ENCODE data around the gene DET1.
A peak's percentile ranks its signal among the peaks of the same experiment; 100 is the strongest.
"Not testable (repeated sequence)": the region's sequence is repeated elsewhere in the genome, so short reads cannot be mapped to it uniquely, and the experiment has no call there.

Gene DET1

DNA sequence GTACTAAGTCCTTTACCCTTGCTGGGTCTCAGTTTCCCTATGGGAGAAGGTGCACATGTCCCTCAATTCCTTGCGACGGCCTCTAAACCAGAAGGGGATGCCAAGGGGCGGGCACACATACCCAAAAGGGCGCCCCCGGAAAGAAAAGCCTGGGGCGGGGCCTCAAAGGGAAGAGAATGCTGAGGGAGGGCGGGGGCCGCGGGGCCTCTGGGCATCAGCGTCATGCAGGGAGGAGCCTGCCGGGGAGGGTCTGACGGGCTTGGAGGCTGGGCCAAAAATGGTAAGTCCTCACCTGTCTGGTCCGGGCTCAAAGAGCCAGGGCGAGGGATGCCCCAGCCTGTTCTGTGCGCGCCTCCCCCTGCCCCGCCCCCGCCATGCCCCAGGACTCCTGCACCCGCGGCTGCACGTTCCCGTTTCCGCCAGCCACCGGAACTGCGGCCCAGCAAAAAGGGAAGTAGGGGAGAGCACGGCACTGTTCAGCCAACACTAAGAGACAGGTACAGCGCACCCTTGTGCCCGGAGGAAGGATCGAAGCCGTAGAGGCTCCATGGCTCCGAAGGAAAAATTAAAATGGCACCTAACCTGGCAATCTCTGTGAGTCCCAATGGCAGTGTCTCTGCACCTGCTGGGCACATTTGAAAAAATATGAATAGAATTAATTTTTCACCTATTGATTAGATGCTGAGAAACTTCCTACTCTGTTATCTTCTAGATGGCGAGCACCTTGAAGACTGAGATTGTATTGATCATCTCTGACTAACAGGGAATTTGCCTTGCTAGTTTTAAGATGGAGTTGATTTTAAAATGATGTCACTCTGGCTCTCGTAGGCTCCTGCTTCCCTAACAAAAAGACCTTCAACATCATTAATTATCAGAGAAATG lies at the start of gene DET1:
Gene DET1 (minus strand): TSS at position 434 of the 882 bp plus-strand sequence. CDS start 14,976 bp downstream, outside the sequence.
- peak; percentile 94 to 98 (median 96) for DNase-seq
- intact Hi-C loops (cut with DNase I), result loop anchor here (5.0 kb wide), 1 partner anchor 79 kb away; the partner anchor contains the start of genes MRPL46 and MRPS11

DNA sequence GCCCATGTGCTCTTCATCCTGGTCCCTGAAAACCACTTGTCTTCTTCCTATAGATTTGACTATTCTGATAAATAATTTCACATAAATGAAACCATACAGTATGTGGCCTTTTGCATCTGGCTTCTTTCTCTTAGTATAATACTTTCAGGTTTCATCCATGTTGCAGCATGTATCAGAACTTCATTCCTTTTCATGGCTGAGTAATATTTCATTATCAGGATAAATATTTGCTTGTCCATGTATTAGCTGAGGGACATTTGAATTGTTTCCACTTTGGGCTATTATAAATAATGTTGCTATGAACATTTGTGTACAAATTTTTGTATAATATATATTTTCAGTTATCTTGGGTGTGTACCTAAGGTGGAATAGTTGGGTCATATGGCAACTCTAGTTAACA lies 44.9 kb upstream of the DET1 start:
- no peak for DNase-seq
- intact Hi-C loops (cut with DNase I), result no loop called here

DNA sequence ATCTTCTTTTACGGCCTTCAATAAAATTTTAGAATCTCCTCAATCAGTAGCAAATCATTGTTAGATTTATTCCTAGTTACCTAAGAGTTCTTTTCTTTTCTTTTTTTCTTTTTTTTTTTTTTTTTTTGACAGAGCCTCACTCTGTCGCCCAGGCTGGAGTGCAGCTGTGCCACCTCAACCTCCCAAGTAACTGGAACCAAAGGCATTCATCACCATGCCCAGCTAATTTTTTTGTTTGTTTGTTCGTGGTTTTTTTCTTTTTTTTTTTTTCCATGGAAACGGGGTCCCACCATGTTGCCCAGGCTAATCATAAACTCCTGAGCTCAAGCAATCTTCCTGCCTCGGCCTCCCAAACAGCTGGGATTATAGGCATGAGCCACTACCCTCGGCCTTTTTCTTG lies 44.3 kb upstream of the DET1 start:
- intact Hi-C loops (cut with DNase I), result no loop called here
- DNase-seq, result no peak

- intact Hi-C loops (cut with DNase I), result no loop called here
- DNase-seq, result no peak
Observed at GRCh38 chr15:88586401-88587162, 40.1 kb upstream of the DET1 start.

GRCh38 chr15:88580532-88580931 lies 34.1 kb upstream of the DET1 start:
- intact Hi-C loops (cut with DNase I), result no loop called here
- DNase-seq, result no peak

- DNase-seq, result no peak
- intact Hi-C loops (cut with DNase I), result no loop called here
Observed at GRCh38 chr15:88579322-88579721, 32.8 kb upstream of the DET1 start.

- intact Hi-C loops (cut with DNase I), result no loop called here
- DNase-seq, result peak in 1 of 42 donors; percentile 15
Observed at GRCh38 chr15:88574655-88575054, 28.2 kb upstream of the DET1 start.

DNA sequence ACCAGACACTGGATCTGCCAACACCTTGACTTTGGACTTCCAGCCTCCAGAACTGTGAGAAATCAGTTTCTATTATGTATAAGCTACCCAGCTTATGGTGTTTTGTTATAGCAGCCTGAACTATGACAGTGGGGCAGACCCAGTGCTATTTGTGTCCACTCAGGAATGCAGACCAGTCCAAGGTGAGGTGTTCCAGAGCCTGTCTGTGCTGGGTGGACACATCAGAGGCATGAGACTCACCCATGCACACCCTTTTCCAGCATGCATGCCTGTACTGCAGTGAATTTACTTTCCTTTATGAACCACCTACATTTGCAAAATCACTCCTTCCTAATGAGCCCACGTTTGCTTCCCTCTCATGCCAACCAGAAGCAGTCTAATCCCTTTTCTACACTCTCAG lies 27.6 kb upstream of the DET1 start:
- intact Hi-C loops (cut with DNase I), result no loop called here
- DNase-seq, result no peak

DNA sequence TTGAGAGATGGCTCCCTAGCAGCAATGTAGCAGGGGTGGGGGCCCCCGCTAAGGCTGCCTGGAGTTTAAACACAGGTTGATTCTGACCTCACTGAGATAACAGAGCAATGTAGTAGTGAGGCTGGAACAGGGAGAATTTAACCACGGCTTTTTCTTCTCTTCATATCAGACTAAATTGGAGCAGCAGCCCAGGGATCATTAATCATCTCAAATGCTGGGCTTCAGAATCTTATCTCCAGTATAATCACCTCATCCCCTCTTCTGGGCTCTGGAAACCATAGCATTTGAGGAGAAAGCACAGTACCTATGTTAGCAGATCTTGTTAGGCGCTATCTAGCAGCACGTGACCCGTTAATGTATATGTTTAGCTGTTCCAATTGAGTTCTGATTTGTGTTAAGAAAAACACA lies 25.4 kb upstream of the DET1 start:
- intact Hi-C loops (cut with DNase I), result no loop called here
- no peak for DNase-seq

DNA sequence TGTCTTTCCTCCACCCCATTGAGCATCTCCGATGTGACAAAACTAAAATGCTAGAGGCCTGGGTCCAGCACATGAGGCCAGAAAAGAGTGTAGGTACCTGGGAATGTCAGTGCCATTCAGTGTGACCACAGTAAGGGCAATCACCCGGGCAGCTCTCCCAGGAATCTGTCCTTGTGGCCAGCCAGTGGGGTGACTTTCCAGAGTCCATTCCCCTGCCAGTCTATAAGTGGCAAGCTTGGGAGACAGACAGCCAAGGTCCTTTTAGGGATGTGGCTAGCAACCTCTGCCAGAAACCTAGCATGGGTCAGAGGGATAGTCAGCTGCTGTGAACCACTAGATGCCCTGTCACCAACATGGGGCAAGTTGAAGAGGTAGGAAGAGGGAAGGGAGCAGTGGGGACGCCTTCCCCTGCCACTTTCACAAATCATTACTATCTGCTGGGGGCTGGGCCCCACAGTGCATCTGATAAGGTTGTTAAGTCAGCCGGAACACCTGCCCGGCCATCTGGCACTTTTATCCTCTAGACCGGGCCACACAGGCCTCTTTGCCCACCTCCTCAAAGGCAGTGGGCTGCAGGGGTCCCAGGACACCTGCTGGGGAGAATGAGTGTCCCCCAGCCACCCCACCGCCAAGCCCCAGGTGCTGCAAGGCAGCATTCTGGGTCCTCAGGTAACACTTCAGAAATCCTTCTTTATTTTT lies 24.8 kb upstream of the DET1 start:
- no peak for DNase-seq
- intact Hi-C loops (cut with DNase I), result no loop called here

GRCh38 chr15:88568589-88568988 lies 22.1 kb upstream of the DET1 start:
- intact Hi-C loops (cut with DNase I), result no loop called here
- no peak for DNase-seq

GRCh38 chr15:88564741-88565140 lies 18.3 kb upstream of the DET1 start:
- intact Hi-C loops (cut with DNase I), result no loop called here
- no peak for DNase-seq

- no peak for DNase-seq
- intact Hi-C loops (cut with DNase I), result no loop called here
Observed at GRCh38 chr15:88563638-88564037, 17.2 kb upstream of the DET1 start.

DNA sequence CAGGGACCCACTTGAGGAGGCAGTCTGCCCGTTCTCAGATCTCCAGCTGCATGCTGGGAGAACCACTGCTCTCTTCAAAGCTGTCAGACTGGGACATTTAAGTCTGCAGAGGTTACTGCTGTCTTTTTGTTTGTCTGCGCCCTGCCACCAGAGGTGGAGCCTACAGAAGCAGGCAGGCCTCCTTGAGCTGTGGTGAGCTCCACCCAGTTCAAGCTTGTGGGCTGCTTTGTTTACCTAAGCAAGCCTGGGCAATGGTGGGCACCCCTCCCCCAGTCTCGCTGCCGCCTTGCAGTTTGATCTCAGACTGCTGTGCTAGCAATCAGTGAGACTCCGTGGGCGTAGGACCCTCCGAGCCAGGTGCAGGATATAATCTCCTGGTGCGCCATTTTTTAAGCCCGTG lies 13.1 kb upstream of the DET1 start:
- intact Hi-C loops (cut with DNase I); DNase-seq: not testable (repeated sequence)

- intact Hi-C loops (cut with DNase I); DNase-seq: not testable (repeated sequence)
Observed at GRCh38 chr15:88558026-88558425, 11.5 kb upstream of the DET1 start.

DNA sequence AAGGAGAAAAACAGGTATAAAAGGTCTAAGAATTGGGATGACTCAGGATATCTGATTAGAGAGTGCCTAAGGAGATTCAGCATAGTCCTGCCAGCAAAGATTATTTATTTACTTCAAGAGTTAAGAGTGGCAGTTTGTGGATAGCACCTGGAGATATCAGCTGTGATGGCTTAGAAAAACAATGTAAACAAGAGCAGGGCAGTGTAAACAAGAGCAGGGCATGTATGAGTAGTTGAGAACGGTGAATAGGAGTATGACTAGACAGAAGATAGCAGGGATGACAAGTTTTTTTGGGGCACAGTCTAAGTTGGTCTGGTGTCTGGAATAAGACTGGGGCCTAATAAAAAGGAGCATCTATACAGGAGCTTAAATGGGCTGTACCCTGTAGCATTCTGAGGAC lies 1.5 kb upstream of the DET1 start:
- DNase-seq, result not testable (repeated sequence)
- intact Hi-C loops (cut with DNase I), result loop anchor here (5.0 kb wide), 1 partner anchor 81 kb away; the partner anchor contains the start of genes MRPL46 and MRPS11

DNA sequence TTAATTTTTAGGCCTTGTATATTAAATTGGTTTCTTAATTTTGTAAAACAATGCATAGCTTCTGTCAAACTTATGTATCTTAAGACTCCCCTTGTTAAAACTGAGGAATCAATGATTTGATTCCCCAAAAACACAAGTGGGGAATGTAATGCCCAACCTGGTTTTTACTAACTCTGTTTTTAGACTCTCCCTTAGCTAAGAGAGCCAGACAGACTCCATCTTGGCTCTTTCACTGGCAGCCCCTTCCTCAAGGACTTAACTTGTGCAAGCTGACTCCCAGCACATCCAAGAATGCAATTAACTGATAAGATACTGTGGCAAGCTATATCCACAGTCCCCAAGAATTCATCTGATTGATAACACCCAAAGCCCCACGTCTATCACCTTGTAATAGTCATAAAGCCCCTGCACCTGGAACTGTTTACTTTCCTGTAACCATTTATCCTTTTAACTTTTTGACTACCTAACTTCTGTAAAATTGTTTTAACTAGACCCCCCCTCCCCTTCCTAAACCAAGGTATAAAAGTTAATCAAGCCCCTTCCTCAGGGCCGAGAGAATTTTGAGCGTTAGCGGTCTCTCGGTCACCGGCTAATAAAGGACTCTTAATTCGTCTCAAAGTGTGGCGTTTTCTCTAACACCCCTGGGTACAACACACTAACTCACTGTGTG lies 768 bp downstream of the DET1 start:
- intact Hi-C loops (cut with DNase I), result loop anchor here (5.0 kb wide), 1 partner anchor 78 kb away; the partner anchor contains the start of genes MRPL46 and MRPS11
- DNase-seq, result not testable (repeated sequence)

GRCh38 chr15:88543065-88543776 lies 3.3 kb downstream of the DET1 start:
- no peak for DNase-seq
- intact Hi-C loops (cut with DNase I), result no loop called here
